AG04450 (cell line): Measurements from ENCODE around the gene MRM2. TPM values are rescaled to one million over a fixed set of nuclear protein-coding genes. Genes with fewer than 3 reads are reported as not detected.

ENCODE experiments used
- CTCF ChIA-PET: fragments of 300-600, 350-600 bp; formaldehyde crosslinking; extraction: SDS; loops from one replicate; lab custom pipeline; 2022; ENCODE audit warnings: antibody characterized with exemption, inconsistent platforms; lab: Charles Lee
- POLR2A ChIA-PET: fragments of 350-600 bp; formaldehyde crosslinking; extraction: SDS; loops from one replicate; lab custom pipeline; 2021; ENCODE audit warnings: antibody characterized with exemption, inconsistent platforms; lab: Yijun Ruan, JAX
- DNase-seq: peaks from one replicate; pipeline ENCODE4 v3.0.0-alpha.2; 2011; ENCODE audit warnings: low read depth, low spot score
- H3K27ac ChIP-seq: one replicate; pipeline ENCODE4 v1.5.1; 2012; ENCODE audit warnings: low read depth, low read length, control low read depth
- H3K27me3 ChIP-seq: one replicate; pipeline ENCODE4 v1.6.0; 2012; ENCODE audit warnings: low read length; ENCODE audit not compliant: control insufficient read depth, insufficient read depth
- H3K4me3 ChIP-seq: 2 replicates; pipeline ENCODE4 v1.5.1; 2011; ENCODE audit warnings: mild to moderate bottlenecking, low read depth, low read length, control low read depth
- H3K9me3 ChIP-seq: 2 replicates; pipeline ENCODE4 v1.5.1; 2012; ENCODE audit warnings: low read length; ENCODE audit not compliant: control insufficient read depth, insufficient read depth
- CTCF ChIP-seq: IDR thresholded peaks from 2 replicates; pipeline ENCODE4 v1.5.1; 2011; ENCODE audit warnings: low read depth, low read length, control low read depth, inconsistent platforms
- polyA plus RNA-seq: library from polyadenylated mRNA; depleted of rRNA; stranded (reverse); fragments of >200 nt; gene quantifications from 2 replicates; pipeline ENCODE4 v1.2.3, GENCODE V29; 2011

The MRM2 gene
- polyA plus RNA-seq, 1 experiment = 18.4 TPM

DNA sequence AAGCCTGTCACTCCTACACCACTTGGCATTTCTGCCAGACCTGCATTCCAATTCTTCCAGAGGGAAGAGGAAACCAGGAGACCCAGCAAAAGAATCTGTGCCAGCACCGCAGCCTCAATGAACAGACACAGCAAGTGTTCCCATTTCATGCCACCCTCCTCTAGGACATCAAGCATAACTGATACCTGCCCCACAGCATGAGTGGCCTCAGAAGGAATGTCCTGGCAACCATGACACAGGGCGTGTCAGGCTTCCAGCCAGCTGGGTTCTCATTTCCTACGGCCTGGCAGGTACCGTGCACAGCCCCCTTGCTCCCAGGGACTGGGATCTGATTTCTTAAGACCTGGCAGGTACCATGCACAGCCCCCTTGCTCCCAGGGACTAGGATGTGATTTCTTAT lies 17.1 kb downstream of the MRM2 start:
- ChIA-PET POLR2A (no interaction called here), CTCF (no interaction called here)
- no peak for TF ChIP-seq CTCF
- no peak overlapping the region for H3K4me3 ChIP-seq
- H3K27ac ChIP-seq = no peak overlapping the region
- no peaks in the 10 kb centered on the region for H3K27me3 ChIP-seq
- H3K9me3 ChIP-seq = no peaks in the 10 kb centered on the region
- no peak for DNase-seq

GRCh38 chr7:2224491-2224928 lies 17.5 kb downstream of the MRM2 start:
- no peak for TF ChIP-seq CTCF
- H3K27me3 ChIP-seq = no peaks in the 10 kb centered on the region
- no peaks in the 10 kb centered on the region for H3K9me3 ChIP-seq
- no peak overlapping the region for H3K27ac ChIP-seq
- H3K4me3 ChIP-seq = no peak overlapping the region
- DNase-seq = no peak
- CTCF ChIA-PET = no interaction called here
- POLR2A ChIA-PET = no interaction called here

GRCh38 chr7:2223321-2223720 lies 18.7 kb downstream of the MRM2 start:
- H3K27ac ChIP-seq = no peak overlapping the region
- CTCF ChIA-PET = no interaction called here
- H3K4me3 ChIP-seq = no peak overlapping the region
- POLR2A ChIA-PET = no interaction called here
- H3K9me3 ChIP-seq = no peaks in the 10 kb centered on the region
- H3K27me3 ChIP-seq = no peaks in the 10 kb centered on the region
- no peak for DNase-seq
- no peak for TF ChIP-seq CTCF

GRCh38 chr7:2222516-2222915 lies 19.5 kb downstream of the MRM2 start:
- no peak for DNase-seq
- ChIA-PET POLR2A (no interaction called here), CTCF (no interaction called here)
- no peaks in the 10 kb centered on the region for H3K27me3 ChIP-seq
- no peaks in the 10 kb centered on the region for H3K9me3 ChIP-seq
- no peak overlapping the region for H3K27ac ChIP-seq
- H3K4me3 ChIP-seq = no peak overlapping the region
- no peak for TF ChIP-seq CTCF

DNA sequence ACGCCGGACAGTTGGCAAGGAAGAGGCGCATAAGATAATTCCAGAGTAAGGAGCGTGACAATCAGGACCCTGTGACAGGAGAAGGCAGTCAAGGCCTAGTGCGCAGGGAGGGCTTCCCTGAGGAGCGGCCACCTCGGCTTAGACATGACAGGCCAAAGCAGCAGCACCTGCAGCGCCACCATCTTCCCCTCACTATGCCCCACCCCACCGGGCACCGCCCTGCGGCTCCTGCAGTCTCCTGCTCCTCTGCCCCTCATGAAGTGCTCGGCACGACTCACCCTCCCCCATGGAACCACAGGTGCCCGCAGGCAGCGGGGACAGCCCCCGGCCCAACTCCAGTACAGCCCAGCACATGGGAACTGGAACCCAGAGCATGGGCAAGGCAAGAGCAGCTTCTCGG lies 21.1 kb downstream of the MRM2 start:
- no peak overlapping the region for H3K4me3 ChIP-seq
- POLR2A ChIA-PET = no interaction called here
- H3K27ac ChIP-seq = no peak overlapping the region
- no peak for TF ChIP-seq CTCF
- CTCF ChIA-PET = no interaction called here
- no peaks in the 10 kb centered on the region for H3K9me3 ChIP-seq
- H3K27me3 ChIP-seq = no peaks in the 10 kb centered on the region
- DNase-seq = no peak
